ENCODE measurements around the gene DLX5. TPM values are rescaled to one million over a fixed set of nuclear protein-coding genes. Genes with fewer than 3 reads are reported as not detected.

Gene DLX5
- total RNA-seq, 4 donors from 2014 or later: 0.54 to 1.5 (median 0.67) TPM; not detected in 1

DNA sequence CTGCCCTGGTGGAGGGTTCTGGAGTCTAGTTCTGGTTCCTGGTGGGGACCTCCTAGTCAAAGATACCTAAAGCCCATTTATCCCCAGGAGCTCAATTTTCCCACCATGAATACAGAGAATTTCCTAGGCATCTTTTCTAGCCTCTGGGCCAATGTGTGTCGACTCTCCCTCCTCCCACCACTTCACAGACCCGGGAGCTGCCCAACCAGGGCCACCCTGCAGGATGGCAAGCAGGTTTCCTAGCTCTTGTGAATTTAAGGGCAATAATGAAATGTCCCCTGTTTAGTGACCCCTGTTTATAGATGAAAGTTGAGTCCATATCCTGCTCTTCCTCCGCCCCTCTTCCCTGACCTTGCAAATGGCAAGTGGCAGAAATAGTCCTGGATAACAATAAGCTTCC, 9.4 kb downstream of the DLX5 start:
- intact Hi-C loops (cut with DNase I): no loop called here
- no peaks in the 10 kb centered on the region for H3K36me3 ChIP-seq
- H3K27me3 ChIP-seq: peaks cover 46% of the 10 kb centered on the region
- H3K4me1 ChIP-seq: peaks cover 0 to 20% of the 10 kb centered on the region in 2 donors
- H3K9me3 ChIP-seq: no peaks in the 10 kb centered on the region
- TF ChIP-seq POLR2A (IDR thresholded peaks at IDR 0.05): no peak
- TF ChIP-seq, protein P1, sequence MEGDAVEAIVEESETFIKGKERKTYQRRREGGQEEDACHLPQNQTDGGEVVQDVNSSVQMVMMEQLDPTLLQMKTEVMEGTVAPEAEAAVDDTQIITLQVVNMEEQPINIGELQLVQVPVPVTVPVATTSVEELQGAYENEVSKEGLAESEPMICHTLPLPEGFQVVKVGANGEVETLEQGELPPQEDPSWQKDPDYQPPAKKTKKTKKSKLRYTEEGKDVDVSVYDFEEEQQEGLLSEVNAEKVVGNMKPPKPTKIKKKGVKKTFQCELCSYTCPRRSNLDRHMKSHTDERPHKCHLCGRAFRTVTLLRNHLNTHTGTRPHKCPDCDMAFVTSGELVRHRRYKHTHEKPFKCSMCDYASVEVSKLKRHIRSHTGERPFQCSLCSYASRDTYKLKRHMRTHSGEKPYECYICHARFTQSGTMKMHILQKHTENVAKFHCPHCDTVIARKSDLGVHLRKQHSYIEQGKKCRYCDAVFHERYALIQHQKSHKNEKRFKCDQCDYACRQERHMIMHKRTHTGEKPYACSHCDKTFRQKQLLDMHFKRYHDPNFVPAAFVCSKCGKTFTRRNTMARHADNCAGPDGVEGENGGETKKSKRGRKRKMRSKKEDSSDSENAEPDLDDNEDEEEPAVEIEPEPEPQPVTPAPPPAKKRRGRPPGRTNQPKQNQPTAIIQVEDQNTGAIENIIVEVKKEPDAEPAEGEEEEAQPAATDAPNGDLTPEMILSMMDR (IDR thresholded peaks at IDR 0.05): no peak
- H3K27ac ChIP-seq: no peak overlapping the region
- no peak for DNase-seq
- H3K4me3 ChIP-seq (replicated peaks in 1 of 3): no peak overlapping the region
- WGBS, 2 donors: 20 to 29% methylated on average over 3 of the region's 3 CpGs

DNA sequence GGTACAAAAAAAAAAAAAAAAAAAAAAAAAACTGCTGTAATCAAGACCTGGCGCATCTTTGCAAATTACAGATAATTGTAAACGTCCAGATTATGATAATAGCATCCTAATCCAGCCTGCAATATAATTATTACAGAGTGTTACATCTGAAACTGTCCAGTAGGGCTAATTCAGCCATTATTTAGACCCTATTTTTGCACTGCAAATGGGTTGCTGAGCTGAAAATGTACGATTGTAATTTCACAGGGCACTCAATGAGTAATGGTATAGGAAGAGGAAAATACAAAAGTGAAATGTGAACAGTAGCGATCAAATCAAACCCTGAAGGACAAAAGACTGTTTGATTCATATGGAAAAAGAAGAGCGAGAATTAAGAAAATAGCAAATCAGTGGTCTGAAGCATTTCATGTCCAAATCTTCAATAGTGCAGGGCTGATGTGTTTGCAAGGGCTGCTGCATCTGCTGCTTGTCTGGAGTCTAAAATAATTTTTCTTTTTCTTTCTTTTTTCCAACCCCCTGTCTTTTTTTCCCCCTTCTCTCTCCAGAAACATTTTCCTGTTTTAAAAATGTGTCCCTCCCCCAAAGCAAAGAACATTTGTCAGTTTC, 10.4 kb downstream of the DLX5 start:
- WGBS, 2 donors: 21 to 32% methylated on average over 5 of the region's 5 CpGs

DNA sequence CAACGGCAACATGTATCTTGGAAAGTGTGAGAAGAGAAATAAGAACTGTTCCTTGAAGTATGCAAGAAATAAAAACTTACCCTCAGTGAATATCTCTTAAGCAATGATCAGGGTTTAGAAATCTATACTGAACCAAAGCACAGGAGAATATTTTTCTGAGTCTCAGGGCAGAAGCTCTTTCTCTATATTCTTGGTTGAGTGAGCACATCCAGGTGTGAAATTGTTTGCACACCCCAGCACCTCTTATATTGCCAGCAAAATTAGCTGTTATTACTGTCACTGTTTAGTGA, 10.8 kb downstream of the DLX5 start:
- Histone ChIP-seq H3K4me3 (replicated peaks in 1 of 3) (no peak overlapping the region), H3K9me3 (no peaks in the 10 kb centered on the region), H3K4me1 (peaks cover 0 to 20% of the 10 kb centered on the region in 2 donors), H3K27ac (no peak overlapping the region), H3K36me3 (no peaks in the 10 kb centered on the region), H3K27me3 (peaks cover 45% of the 10 kb centered on the region)
- DNase-seq: no peak
- TF ChIP-seq POLR2A (IDR thresholded peaks at IDR 0.05): no peak
- TF ChIP-seq, protein P1 (IDR thresholded peaks at IDR 0.05): no peak
- WGBS, 2 donors: 22 to 33% methylated on average over 1 of the region's 1 CpG
- intact Hi-C loops (cut with DNase I): no loop called here

More for the DNA sequence above, 10.4 kb downstream of the DLX5 start:
- H3K27me3 ChIP-seq: peaks cover 48% of the 10 kb centered on the region
- no peak overlapping the region for H3K27ac ChIP-seq
- no peak overlapping the region for H3K4me3 ChIP-seq (replicated peaks in 1 of 3)
- no peak for DNase-seq
- no peak for TF ChIP-seq POLR2A (IDR thresholded peaks at IDR 0.05)
- TF ChIP-seq, protein P1 (IDR thresholded peaks at IDR 0.05): no peak
- intact Hi-C loops (cut with DNase I): no loop called here
- peaks cover 0 to 20% of the 10 kb centered on the region in 2 donors for H3K4me1 ChIP-seq
- no peaks in the 10 kb centered on the region for H3K36me3 ChIP-seq
- no peaks in the 10 kb centered on the region for H3K9me3 ChIP-seq

DNA sequence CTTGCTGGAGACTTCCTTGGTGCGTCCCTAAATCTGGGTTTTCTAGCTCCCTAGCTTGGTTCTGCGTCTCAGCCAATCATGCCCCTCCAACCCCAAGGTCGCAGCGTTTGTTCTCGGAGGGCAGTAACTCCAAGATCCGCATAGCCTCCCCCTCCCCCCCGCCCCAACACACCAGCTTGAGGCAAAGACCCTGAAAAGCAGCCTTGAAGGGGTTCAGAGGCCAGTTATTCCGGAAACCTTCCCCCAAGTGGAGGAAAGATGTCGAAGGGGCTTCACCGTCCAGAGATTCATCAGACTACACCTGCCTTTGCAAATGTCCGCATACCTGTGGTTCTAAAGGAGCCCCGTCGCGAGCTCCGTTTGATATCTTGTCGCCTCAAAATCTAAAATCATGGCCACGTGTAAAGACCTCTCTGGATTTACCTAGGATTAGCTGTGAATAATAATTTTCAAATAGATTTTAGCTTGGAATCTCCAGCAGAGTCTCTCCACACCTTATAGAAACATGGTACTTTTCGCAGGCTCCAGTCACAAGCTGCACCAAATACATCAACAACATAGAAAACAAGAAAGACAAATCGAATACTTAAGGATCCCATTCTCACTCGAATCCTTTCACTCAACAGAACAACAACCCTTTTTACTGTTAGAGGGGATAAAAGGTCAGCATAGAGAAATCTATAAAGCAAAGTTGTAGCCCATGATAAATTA, 11.3 kb downstream of the DLX5 start:
- Histone ChIP-seq H3K9me3 (no peaks in the 10 kb centered on the region), H3K4me3 (replicated peaks in 1 of 3) (no peak overlapping the region), H3K27ac (no peak overlapping the region), H3K27me3 (peaks cover 40% of the 10 kb centered on the region), H3K4me1 (peaks cover 0 to 19% of the 10 kb centered on the region in 2 donors), H3K36me3 (no peaks in the 10 kb centered on the region)
- TF ChIP-seq POLR2A (IDR thresholded peaks at IDR 0.05): no peak
- TF ChIP-seq, protein P1 (IDR thresholded peaks at IDR 0.05): no peak
- WGBS, 2 donors: 12 to 29% methylated on average over 19 to 20 of the region's 20 CpGs
- intact Hi-C loops (cut with DNase I): no loop called here
- no peak for DNase-seq

DNA sequence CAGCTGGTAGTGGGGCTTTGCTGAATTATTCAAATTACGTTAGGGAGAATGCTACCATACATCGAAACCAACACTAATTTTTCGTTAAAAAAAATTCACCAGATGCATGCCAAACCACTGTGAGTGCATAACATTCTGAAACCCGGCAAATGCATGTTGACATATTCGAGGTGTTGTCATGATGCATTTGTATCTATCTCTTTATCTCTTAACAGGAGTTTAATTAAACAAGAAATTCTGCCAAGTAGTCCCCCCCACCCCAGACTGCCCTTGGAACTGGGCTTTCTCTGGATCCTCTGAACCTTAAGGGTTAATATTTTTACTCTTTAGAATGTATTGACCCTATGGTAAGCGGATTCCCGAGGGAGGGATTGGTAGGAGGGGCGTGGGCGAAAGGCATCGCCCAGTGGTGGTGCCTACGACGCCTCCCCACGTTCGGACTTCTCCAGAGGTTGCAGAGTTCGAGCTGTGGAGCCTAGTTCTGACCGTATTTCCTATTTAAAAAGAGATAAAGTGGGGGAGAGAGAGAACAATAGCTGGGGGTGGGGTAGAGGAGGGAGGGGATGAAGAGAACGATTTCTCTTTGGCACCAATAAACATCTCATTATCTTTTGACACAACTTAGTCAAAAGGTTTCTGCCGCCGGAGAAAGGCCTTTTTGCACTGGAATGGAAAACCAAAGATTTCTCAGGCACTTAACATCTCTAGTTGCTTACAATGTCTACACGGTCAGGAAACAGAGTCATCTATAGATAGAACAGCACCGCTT, 12.1 kb downstream of the DLX5 start:
- peaks cover 0 to 13% of the 10 kb centered on the region in 2 donors for H3K4me1 ChIP-seq
- H3K36me3 ChIP-seq: no peaks in the 10 kb centered on the region
- intact Hi-C loops (cut with DNase I): no loop called here
- H3K9me3 ChIP-seq: no peaks in the 10 kb centered on the region
- no peak overlapping the region for H3K27ac ChIP-seq
- TF ChIP-seq, protein P1 (IDR thresholded peaks at IDR 0.05): no peak
- TF ChIP-seq POLR2A (IDR thresholded peaks at IDR 0.05): no peak
- no peak for DNase-seq
- H3K27me3 ChIP-seq: peaks cover 36% of the 10 kb centered on the region
- no peak overlapping the region for H3K4me3 ChIP-seq (replicated peaks in 1 of 3)
- WGBS, 2 donors: 12 to 18% methylated on average over 21 of the region's 21 CpGs
